ENCODE data around the gene TNNT1. TPM values are rescaled to one million over a fixed set of nuclear protein-coding genes. Genes with fewer than 3 reads are reported as not detected.
A peak's percentile ranks its signal among the peaks of the same experiment; 100 is the strongest.

The TNNT1 gene
- total RNA-seq, 1 donor from 2014 or later = 1.2 TPM

DNA sequence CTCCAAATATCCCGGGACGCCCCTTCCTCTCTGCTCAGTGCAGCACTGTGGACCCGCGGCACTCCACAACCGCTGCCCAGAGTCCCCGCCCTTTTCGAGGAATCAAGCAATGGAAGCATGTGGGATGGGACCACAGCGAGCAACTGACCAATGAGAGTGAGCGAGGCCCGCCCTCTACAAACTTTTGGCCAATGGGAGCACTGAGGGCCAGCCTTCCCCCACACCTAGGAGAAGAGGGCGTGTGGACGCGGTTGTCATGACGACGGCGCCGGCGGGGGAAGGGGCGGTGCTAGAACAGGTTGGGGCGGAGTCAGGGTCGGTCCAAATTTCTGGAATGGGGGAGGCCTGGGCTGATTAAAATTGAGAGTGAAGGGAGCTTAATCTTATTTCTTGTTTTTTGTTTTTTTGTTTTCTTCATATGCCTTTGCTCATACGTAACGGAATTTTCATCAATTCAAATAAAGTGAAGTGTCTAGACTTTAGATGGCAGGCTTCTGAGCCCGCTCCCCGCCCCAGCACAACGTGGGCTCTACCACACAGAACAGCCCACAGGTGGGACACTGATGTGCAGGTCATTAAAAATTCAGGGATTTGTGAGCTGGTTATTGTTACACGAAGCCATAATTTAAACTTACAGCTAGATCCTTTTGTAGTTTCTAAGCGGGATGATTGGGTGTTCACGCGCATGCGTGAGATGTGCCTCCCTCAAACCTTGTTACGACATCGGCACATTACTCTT is 17.7 kb upstream of the TNNT1 start, which contains the start of gene DNAAF3:
TSS of gene DNAAF3 (minus strand) at position 84 of the 739 bp plus-strand sequence. CDS start 200 bp downstream, outside the sequence.
- no peaks in the 10 kb centered on the region for H3K36me3 ChIP-seq
- H3K27ac ChIP-seq = no peak within 1 kb of the TSS
- DNase-seq = peak; percentile 96
- no peaks in the 10 kb centered on the region for H3K4me1 ChIP-seq
- H3K27me3 ChIP-seq = peaks cover 87% of the 10 kb centered on the region
- H3K9me3 ChIP-seq = no peaks in the 10 kb centered on the region
- intact Hi-C loops (cut with DNase I) = no loop called here
- TF ChIP-seq, protein P1, sequence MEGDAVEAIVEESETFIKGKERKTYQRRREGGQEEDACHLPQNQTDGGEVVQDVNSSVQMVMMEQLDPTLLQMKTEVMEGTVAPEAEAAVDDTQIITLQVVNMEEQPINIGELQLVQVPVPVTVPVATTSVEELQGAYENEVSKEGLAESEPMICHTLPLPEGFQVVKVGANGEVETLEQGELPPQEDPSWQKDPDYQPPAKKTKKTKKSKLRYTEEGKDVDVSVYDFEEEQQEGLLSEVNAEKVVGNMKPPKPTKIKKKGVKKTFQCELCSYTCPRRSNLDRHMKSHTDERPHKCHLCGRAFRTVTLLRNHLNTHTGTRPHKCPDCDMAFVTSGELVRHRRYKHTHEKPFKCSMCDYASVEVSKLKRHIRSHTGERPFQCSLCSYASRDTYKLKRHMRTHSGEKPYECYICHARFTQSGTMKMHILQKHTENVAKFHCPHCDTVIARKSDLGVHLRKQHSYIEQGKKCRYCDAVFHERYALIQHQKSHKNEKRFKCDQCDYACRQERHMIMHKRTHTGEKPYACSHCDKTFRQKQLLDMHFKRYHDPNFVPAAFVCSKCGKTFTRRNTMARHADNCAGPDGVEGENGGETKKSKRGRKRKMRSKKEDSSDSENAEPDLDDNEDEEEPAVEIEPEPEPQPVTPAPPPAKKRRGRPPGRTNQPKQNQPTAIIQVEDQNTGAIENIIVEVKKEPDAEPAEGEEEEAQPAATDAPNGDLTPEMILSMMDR (IDR thresholded peaks at IDR 0.05) = no peak
- H3K4me3 ChIP-seq = peak within 1 kb of the TSS; percentile 43
- ATAC-seq = peak; percentile 99

DNA sequence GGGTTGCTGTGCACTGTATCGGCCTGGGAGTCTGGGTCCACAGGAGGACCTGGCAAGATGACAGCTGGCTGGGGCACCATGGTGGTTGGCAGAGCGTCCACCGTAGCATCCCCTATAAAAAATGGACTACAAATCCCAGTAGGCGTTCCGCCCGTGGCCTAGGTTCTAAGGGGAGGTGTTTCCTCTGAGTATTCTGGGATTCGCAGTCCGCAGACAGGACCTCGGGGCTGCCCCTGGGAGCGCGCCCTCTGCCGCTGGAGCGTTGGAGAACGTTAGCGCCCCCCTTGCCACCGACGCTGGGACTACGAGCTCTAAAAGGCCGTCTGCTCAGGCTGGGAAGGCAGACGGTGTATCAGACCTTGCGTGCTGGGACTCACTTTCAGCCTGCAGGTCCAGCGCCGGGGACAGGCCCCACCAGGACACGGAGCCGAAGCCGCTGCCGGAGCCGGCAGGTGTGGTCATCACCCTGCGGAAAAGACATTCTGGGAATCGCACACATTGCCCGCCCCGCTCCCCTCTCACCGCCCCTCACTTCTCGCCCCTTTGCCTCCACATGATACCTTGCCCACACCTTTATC is 17.0 kb upstream of the TNNT1 start:
- ATAC-seq = peak; percentile 75
- DNase-seq = peak; percentile 78
- H3K27me3 ChIP-seq = peaks cover 88% of the 10 kb centered on the region
- intact Hi-C loops (cut with DNase I) = no loop called here
- TF ChIP-seq, protein P1 (IDR thresholded peaks at IDR 0.05) = peak; percentile 16
- H3K9me3 ChIP-seq = no peaks in the 10 kb centered on the region
- H3K36me3 ChIP-seq = no peaks in the 10 kb centered on the region
- no peaks in the 10 kb centered on the region for H3K4me1 ChIP-seq
- peak overlapping the region; percentile 43 for H3K4me3 ChIP-seq
- no peak overlapping the region for H3K27ac ChIP-seq

DNA sequence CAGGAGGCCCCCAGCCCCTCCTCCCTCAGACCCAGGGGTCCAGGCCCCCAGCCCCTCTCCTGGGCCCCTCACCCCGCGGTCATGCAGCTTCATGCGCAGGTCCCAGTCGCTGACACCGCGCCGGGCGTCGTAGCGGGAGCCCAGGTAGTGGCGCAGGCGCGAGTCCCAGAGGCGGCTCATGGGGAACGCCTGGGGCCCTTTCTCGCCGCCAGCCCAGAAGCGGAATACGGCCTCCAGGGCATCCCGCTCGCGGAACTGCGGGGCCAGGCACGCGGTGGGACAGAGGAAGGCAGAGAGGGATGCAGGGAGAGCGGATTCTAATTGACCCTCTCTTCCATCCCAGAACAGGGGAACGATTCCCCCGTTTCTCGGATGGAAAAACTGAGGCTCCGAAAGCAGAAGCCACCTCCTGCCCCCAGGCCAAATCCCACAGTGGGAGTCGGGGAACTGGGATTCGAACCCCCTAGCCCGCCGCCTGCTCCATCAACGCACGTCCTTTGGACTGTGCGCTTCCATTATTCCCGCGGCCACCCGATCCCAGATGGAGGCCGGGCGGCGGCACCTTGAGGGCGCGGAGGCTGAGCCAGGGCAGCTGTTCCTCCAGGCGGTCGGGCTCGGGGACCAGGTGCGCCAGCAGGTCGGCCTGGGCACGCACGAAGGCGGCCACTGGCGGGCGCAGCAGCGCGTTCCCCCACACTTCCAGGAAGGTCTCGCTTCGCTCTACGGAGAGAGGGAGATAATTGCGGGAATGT is 12.7 kb upstream of the TNNT1 start:
- no peak for ATAC-seq
- no peak for DNase-seq
- intact Hi-C loops (cut with DNase I) = no loop called here

DNA sequence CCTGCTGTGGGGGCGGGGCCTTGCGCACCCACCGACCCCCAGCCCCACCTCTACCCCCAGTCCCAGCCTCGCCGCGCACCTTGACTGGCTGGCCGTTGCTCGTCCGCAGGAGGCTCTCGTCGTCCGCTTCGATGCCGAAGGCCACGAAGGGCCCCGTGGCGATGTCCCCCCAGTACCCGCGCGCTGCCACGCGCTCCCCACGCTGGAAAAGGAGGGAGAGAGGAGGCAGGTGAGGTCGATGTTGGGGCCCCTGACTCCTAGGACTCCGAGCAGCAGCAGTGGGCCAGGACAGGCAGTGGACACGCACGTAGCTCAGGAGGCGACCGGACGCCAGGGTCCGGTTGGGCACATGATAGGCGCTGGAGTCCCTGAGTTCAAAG is 12.0 kb upstream of the TNNT1 start:
- H3K36me3 ChIP-seq = no peaks in the 10 kb centered on the region
- intact Hi-C loops (cut with DNase I) = no loop called here
- no peak overlapping the region for H3K4me3 ChIP-seq
- no peaks in the 10 kb centered on the region for H3K4me1 ChIP-seq
- H3K9me3 ChIP-seq = no peaks in the 10 kb centered on the region
- H3K27me3 ChIP-seq = peaks cover 70% of the 10 kb centered on the region
- ATAC-seq (no peak), DNase-seq (no peak)
- H3K27ac ChIP-seq = no peak overlapping the region
- TF ChIP-seq, protein P1 (IDR thresholded peaks at IDR 0.05) = no peak

More for the DNA sequence above, 12.7 kb upstream of the TNNT1 start:
- H3K36me3 ChIP-seq = no peaks in the 10 kb centered on the region
- H3K27ac ChIP-seq = no peak overlapping the region
- H3K4me1 ChIP-seq = no peaks in the 10 kb centered on the region
- peaks cover 68% of the 10 kb centered on the region for H3K27me3 ChIP-seq
- H3K9me3 ChIP-seq = no peaks in the 10 kb centered on the region
- TF ChIP-seq, protein P1 (IDR thresholded peaks at IDR 0.05) = no peak
- no peak overlapping the region for H3K4me3 ChIP-seq

DNA sequence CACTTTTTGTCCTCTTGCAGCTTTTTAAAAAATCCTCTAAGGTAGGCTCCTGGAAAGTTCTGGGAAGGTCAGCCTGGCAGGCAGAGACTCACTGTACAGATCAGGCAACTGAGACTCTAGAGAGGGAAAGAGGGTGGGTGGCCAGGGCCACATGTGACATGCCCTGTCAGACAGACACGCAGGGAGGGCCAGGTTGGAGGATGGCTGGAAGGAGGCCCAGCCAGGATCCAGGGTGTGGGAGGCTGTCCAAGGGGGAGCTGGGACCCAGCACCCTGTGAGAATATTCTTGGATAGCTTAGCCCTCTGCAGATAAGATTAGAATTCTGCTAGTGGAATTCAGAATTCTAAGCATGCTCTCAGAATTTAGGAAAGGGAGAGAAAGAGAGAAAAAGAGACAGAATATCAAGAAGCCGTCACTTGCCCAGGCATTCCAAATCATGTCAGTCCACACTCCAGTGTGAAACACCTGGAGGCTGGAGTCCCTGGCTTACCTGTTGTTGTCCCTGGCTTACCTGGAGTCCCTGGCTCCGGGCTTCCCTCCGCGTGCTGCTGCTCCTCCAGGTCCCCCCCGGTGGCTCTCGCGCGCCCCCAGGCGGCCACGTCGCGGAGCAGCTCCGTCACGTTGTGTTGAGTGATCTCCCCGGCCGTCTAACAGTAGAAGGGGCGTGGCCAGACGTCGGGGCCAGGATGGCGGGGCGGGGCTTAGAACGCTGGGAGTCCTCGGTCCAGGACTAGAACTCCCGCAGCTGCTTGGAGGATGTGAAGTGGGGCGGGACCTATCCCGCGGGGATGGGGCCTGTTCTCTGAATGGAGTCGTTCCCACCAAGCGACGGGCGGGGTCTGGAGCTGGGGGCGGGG is 11.4 kb upstream of the TNNT1 start:
- H3K27me3 ChIP-seq = peaks cover 66% of the 10 kb centered on the region
- H3K4me3 ChIP-seq = no peak overlapping the region
- intact Hi-C loops (cut with DNase I) = no loop called here
- H3K27ac ChIP-seq = no peak overlapping the region
- TF ChIP-seq, protein P1 (IDR thresholded peaks at IDR 0.05) = peak; percentile 79
- no peaks in the 10 kb centered on the region for H3K4me1 ChIP-seq
- H3K36me3 ChIP-seq = no peaks in the 10 kb centered on the region
- peak; percentile 95 for DNase-seq
- ATAC-seq = peak; percentile 96
- H3K9me3 ChIP-seq = no peaks in the 10 kb centered on the region
